HG03378 (cell line): ENCODE results near the gene FOS.

Experiments
- ATAC-seq: cut with Tn5 transposase; IDR thresholded peaks from one replicate; pipeline ENCODE4 v1.9.1; 2021; ENCODE audit warnings: mild to moderate bottlenecking, moderate library complexity; ENCODE audit not compliant: unreplicated experiment

Gene FOS

DNA sequence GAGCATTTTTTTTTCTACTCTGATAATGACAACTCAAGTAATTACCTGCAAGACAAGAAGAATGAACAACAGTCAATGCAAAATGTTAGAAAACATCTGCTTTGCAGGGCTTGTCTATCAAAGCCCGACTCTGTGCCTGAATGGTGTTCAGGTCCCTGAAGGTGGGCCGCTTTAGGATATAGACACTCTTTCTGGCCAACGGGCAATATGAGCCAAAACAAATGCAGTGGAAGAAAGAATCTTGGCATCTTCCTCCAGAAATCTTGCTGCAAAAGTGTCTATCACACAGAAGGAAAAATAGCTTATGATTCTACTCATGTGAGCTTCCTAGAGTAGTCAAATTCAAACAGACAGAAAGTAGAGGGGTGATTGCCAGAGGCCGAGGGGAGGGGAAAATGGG, 32.7 kb downstream of the FOS start:
- ATAC-seq, result no peak

GRCh38 chr14:75312341-75312740, 33.7 kb downstream of the FOS start:
- ATAC-seq, result no peak

- ATAC-seq, result no peak
These were observed 34.7 kb downstream of the FOS start for GRCh38 chr14:75313294-75313693.

GRCh38 chr14:75315144-75315543, 36.5 kb downstream of the FOS start:
- ATAC-seq, result no peak

GRCh38 chr14:75317148-75317547, 38.5 kb downstream of the FOS start:
- no peak for ATAC-seq

DNA sequence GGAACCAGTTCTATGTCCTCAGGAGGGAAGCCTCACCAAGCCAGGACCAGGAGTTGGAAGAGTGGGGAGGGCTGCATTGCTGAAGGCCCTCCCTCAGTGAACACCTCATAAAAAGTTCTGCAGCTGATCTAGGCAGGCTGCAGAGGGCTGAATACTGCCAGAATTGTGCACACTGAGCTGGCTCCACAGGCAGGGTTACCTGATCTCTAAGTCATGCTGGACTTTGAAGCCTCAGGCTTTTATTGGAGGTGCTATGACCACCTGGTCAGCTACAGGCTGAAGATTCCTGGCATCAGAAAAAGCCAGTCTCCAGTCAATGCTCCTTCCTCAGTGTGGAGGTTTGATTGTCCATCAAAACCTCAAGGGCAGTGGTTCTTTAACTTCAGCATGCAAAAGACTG, 39.7 kb downstream of the FOS start:
- ATAC-seq, result no peak

- no peak for ATAC-seq
These were observed 40.4 kb downstream of the FOS start for GRCh38 chr14:75319021-75319420.

- no peak for ATAC-seq
These were observed 41.6 kb downstream of the FOS start for GRCh38 chr14:75320196-75320595.

DNA sequence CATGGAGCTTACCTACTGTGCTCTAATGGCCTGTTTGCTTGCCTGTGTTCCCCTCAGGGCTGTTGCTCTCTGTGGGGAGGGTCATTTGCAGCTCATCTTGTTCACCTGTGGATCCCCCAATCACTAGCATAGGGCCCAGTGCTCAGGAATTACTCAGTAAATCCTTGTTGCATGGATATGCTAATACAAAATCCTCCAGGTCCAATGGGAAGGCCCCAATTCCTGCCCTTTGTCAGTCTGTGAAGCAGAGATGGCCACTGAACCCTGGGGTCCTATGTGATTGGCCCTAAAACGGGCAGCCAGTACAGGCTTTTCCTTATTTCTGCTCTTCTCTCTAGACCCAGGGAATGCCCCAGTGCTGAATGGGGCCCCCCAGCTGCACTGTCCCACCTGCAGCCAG, 44.1 kb downstream of the FOS start:
- no peak for ATAC-seq

DNA sequence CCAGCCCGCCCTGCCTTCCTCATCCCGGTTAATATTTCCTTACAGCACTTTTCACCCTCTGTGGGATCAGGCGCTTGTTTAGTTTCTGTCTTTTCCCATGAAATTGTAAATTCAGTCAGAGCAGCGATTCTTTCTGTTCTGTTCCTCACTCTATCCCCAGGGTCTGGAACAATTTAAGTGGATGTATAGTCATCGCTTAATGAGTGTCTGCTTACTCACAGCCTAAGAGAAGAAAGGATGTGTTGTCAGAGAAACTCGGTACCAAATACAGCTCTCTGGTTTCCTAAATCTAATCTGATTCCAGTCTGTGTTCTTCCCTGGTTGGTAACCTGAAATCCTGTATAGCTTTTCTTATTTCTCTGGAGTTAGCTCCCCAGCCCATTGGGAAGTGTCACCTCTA, 44.9 kb downstream of the FOS start:
- no peak for ATAC-seq

DNA sequence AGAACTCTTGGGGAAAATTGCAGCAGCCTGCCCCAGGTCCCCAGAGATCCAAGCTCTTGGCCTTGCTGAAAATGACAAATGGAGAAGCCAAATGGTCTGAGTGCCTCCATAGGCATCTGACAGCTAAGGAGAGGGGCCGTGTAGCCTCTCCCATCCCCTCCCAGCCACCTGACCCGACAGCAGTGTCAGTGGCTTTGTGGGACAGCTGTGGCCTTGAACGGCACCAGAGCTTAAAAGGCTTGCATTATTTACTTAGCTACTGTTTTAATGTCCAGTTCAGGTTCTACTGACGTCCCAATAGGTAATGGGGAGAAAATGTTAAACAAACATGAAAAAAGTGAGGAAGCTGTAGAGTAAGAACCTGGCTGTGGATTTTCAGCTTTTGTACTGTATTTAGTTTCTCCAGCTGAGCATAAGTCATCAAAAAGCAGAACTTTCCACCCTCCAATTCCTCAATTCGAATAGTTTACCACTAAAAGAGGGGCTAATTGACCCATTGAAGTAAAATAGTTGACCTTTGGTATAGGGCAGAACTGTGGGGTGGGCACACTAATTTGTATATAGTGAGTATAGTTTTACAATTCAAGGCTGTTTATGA, 50.0 kb downstream of the FOS start:
- ATAC-seq, result no peak

DNA sequence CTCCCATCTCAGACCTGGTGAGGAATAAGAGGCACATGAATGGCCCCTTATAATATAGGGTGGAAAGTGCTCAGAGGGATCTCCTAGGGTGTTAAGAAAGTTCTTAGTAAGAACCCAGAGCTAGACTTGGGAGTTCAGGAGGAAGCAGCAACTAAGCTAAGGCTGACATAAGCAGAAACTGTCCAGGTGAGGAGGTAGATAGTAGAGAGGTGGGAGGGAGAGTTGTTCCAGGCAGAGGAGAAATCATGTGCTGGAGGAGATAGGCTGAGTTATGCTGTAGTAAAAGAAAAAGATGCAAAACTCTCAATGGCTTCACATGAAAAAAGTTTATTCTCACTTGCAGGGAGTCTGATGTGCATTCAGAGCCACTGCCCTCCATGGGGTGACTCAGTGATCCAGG, 50.7 kb downstream of the FOS start:
- ATAC-seq, result no peak

- ATAC-seq, result no peak
These were observed 52.8 kb downstream of the FOS start for GRCh38 chr14:75331471-75331870.
